ENCODE measurements around the gene DGAT2.

The DGAT2 gene

DNA sequence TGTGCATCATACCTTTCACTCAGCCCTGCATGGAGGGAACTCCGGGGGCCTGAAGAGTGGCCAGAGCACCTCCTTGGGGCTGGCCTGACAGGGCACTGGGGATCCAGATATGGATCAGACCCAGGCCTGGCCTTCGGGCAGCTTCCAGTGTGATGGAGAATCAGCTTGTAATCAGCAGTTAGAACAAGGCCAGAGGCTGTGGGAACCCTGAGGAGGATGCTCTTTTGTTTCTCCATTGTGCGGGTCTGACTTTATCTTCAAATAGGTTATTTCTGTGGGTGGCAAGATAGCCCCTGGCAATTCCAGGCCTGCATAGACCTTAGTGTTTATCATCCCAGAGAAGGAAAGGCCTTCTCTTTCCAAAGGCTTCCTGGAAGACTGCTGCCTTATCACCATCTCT lies 12.3 kb downstream of the DGAT2 start:
- DNase-seq (ENCODE audit: low read depth in 2 of 2), result no peak

DNA sequence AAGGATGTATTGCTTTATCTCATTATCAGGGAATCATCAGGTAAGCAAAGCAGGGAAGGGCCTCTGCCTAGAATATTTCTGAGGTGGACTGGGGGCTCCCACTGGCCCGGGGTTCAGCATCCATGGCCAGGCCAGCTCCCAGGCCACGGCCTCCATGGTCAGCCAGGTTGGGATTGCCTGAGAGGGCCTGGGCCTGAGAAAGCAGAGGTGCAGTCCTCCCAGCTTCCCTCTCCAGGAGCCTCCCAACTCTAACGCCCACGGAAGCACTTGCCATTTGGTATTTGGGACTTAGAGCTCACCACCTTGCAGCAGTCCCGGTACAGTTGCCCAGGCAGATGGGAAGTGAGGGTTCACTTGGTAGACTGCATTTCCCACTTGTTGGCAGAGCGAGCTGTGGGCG lies 12.7 kb downstream of the DGAT2 start:
- no peak for DNase-seq (ENCODE audit: low read depth in 2 of 2)

DNA sequence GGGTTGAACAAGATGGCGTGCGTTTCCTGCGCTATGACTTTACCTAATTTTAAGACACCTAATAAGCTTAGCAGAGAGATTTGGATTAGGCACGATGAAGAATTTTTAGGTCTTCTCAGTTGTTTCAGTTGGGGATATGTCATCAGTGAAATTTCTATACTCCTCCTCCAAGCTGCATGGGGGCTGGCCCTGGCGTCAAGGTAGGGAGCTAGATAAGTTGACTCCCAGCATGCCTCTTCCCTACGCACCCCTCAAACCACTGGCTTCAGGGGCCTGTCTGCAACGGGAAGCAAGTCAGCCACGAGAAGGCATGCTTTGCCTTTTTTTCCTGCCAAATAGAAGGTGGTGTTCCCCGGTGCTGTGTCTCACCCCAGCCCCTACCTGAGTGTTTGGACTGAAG lies 13.3 kb downstream of the DGAT2 start:
- DNase-seq (ENCODE audit: low read depth in 2 of 2), result no peak

DNA sequence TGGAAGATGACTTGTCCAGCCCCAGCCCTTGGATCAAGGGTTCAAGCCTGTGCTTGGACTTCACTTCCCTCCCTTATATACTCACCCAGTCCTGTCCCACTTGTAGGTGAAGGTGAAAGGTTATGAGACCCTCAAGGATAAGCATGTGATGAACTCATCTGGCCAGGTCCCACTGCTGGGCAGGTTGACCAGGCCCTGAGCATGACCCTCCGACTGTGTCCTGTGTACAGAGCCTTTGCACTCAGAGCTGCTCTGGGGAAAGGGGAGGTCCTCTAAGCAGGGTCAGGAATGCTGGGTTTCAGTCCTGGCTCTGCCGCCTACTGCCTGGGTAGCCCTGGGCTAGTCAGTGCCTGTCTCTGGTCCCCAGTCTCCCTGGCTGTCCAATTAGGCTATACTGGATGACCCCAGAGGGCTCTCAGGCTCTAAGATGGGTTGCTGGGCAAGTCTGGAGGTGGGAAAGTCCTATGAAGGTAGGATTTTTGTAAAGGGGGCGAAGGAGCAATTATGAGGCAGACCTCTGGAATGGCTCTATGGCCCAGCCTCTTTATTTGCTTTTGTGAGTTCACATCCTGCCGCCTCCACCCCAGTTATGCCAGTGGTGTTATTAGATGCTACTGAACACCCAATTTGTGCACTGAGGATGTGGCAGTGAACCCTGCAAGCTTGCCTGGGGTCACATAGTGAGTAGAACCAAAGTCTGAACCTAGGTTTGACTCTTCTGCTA lies 14.1 kb downstream of the DGAT2 start:
- no peak for DNase-seq (ENCODE audit: low read depth in 2 of 2)

DNA sequence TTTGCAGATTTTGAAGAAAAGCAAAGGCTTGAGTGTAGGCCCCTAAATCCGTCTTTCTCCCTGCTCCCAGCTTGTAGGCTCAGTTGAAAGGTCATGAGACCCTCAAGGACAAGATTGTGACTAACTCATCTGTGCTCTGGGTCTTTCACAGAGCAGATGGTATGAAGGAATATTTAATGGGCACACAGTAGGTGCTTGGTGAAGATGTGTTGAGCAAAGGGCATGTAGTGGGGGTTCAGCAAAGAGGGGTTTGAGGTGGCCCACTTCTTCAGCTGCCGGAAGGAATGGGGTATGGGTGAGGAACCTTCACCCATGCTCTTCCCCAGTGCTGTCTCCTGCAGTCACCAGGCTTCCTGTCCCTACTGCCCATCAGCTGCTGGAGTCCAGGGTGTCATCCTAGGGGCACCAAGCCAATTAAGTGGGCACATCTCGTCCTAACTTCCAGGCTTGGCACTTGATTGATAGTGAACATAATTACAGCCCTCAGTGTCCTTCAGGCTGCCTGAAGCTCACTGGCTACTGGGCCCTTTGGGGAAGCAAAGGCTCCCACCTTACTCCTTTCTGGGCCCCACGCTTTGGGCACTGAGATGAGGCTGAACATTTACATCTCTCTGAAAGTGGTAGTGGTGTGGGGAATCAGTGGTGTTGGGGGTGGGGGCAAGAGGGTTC lies 15.0 kb downstream of the DGAT2 start:
- DNase-seq (ENCODE audit: low read depth in 2 of 2), result no peak

DNA sequence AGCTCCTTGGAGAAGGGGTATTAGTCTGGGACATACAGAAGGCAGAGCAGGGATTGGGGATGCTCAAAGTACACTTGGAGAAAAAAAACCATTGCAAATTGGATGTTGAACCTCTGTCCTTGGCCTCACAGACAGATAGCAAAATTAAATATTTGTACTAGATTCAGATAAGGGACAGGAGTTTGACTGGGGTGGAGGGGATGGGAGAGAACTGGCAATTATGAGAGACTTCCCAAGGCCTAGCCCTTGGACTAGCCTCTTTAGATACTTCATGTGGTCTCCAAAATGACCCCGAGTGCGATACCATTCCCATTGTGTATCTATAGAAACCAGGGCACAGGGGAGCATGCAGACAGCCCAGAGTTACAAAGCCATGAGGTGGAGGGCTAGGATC lies 15.5 kb downstream of the DGAT2 start:
- DNase-seq (ENCODE audit: low read depth in 2 of 2), result no peak

DNA sequence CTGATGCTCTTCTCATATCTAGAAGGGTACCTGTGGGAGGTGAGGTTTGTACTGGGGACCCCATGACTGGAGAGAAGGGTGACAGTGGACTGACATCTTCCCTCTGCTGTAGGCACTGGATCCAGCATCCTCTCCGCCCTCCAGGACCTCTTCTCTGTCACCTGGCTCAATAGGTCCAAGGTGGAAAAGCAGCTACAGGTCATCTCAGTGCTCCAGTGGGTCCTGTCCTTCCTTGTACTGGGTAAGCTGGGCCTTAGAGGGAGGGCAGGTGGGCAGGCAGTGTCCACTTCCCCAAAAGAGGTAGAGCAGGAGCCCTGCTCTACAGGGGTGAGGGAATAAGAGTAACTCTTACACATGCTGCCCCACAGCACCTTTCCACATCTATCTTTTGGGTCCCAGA lies 15.9 kb downstream of the DGAT2 start:
- no peak for DNase-seq (ENCODE audit: low read depth in 2 of 2)

DNA sequence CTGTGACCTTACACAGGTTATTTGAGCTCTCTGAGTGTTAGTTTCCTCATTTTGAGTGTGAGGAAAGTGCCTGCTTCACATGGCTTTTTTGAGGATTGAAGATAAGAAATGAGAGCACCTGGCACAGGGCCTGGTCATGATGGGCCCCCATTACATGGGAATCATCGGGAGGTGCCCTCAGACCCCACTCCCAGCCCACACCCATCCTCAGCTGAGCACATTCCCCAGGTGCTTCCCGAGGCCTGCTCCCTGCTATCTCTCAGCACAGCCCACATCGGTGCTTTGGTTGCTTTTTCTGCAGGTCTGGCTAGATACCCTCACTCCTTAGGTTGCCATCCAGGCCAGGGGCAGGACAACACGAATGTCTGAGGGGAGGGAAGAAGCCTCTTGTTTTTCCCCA lies 16.6 kb downstream of the DGAT2 start:
- no peak for DNase-seq (ENCODE audit: low read depth in 2 of 2)

DNA sequence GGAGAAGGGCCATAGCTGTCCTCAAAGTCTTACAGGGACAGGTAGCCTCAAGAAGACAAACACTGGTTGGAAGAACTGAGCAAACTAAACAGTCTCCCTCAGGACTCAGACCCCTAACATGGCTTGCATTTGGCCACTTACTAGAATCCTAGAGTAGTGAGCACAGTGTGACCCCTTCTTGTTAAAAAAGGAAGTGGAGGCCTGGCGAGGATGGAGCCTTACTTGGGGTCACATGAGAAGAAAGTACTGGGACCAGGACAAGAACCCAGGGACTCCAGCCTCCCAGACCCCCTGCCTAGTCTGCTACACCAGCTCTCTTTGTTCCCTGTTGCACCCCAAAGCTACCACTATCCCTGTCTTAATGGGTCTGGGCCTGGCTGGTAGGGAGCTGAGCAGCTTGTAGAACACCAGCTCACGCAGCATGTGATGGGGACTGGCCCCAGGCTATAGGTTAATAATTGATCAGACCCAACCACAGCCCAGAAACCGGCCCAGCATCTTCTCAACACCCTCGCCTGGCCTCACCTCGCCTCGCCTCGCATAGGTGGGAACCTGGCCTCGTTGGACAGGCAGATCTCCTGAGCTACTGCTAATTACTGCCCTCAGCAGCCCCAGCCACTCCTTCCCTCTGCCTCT lies 17.6 kb downstream of the DGAT2 start:
- DNase-seq (ENCODE audit: low read depth in 2 of 2), result no peak

DNA sequence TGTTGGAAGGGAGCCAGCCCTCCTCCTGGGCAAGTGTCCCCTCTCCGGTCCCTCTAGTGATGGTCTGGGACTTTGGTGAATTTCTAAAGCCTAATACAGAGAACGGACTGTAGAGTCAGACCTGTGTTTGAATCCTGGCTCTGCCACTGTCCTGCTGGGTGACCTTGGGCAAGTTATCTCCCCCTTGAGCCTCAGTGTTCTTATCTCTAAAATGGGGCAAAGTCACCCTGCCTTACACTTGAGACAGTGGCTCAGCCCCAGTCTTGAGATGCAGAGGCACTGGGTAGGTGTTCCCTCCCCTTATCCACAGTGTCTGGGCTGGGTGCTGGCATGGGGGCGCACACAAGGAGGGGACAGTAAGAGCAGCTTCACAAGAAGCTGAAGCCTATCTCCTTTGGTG lies 20.9 kb downstream of the DGAT2 start:
- no peak for DNase-seq (ENCODE audit: low read depth in 2 of 2)

DNA sequence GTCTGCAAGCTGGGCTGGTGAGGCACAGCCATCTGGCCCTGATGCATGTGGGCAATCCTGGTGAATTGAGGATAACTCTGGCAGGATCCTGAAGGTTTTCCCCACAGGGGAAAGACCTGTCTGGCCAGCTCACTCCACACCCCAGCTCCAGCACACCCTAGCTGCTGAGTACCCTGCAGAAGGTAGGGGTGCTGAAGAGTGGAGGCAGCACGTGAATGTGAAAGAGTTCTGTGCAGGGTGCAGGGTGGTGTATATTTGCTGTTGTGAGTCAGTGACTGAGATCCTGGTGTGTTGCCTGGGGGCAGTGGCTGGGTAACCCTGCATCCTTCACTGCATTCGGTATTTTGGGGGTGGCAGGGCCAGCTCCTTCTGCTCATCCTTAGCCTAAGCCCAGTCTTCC lies 22.4 kb downstream of the DGAT2 start:
- no peak for DNase-seq (ENCODE audit: low read depth in 2 of 2)

DNA sequence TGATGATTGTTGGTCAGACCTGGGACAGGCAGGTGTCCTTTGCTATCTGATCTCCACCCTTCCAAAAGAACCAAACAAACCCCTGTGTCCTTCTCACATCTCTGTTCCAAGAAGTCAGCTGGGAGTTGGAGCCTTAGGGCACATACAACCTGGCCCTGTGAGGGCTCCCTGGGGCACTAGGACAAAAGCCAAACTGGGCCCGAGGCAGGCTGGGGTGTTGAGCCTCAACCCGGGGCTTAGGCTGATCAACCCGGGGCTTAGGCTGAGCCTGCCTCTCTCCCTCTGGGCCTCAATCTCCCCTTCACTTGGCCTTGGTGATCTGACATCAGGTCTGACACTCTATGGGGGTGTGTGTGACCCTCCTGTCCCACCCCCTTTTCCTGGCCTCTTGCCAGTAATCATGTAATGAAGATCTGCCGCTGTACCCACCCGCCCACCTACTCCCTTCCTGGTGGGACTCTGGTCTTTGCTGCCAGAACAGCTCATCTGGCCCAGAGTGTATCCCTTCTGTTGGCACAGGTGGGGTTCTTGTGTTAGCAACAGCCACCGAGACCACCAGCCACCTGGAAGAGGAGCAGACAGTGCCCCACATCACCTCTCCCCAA lies 23.7 kb downstream of the DGAT2 start:
- no peak for DNase-seq (ENCODE audit: low read depth in 2 of 2)

DNA sequence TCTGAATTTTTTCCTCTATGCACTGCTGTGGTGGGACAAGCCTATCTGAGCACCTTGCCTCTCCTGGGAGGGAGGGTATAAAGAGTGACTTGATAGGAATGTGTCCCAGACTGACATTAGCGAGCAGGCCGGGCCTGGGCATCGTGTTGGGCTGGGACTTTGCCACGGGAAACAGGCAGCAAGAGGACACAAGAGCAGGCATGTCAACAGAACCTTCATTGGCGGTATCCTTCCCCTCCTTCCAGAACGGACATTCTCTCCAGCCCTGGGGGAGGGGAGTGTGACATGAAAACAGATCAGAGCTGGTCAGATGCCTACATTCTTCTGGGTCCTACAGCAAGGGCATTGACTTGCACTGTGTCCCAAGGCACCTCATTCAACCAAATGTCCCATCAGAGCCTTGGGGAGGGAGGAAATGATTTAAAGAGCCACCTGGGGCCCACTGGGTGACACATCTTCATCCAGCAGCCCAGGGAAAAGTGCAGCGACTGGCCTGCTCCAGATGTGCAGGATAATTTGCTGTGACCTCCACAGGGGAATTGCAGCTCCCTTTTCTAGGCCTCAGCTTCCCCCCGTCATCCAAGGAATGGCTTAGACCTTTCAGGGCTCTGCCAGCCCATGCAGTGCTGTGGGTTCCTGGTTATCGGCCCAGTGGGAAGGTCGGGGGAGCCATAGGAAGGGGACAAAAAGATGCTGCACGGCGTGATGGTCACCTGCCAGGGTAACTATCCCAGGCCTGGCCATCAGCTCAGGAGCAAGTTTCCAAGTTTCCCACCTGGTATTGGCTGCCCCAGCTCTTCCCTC lies 24.6 kb downstream of the DGAT2 start:
- DNase-seq (ENCODE audit: low read depth in 2 of 2), result no peak

DNA sequence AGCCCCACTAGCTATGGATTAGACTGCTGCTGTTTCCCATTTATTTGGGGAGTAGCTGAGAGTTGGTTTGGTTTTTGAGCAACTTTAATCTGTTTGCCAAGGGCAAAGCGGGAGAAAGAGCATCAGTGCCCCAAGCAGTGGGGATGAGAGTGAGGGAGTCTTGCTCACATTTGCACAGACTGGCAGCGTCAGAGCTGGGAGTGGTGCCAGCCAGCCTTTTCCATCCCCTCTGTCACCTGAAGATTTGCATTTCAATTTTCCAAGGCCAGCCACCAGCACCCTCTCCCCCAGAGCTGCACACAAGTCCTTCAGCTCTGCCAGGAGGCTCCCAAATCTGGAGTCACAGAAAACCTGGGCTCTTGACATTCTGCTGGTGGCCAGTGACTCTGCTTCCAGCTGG lies 25.4 kb downstream of the DGAT2 start:
- no peak for DNase-seq (ENCODE audit: low read depth in 2 of 2)

DNA sequence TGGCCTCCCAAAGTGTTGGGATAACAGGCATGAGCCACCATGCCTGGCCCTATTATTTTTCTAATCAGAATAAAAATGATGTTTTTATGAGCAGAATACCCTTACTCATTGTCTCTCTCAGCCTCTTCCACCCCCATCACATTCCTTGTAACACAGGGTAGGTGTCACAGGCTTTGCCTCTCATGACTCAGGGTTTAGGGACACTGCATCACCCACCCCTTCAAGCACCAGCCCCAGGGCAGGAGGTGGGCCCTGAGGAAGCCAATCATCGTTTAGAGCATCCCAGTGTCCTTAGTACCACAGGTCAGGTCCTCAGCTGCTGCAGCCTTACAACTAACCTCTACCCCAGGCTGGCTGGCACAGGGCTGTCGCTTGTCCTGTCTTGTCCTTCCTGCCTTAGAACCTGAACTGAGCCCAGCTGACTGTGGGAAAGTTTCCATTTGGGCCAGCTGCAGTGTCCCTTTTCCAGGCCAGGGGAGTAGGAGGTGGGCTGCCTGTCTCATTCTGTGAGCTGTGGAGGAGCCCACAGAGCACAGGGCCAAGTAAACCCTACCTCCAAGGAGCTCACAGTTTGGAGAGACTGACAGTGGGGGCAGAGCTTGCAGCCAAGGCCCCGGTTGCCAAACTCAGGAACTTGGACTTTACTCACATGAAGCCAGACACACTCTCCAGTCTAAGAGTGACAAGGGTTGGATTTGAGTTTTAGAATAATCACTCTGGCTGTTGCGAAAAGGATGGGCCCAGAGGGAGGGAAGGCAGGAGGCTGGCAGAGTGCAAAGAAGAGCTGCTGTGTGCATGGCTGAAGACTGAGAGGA lies 26.9 kb downstream of the DGAT2 start:
- no peak for DNase-seq (ENCODE audit: low read depth in 2 of 2)

DNA sequence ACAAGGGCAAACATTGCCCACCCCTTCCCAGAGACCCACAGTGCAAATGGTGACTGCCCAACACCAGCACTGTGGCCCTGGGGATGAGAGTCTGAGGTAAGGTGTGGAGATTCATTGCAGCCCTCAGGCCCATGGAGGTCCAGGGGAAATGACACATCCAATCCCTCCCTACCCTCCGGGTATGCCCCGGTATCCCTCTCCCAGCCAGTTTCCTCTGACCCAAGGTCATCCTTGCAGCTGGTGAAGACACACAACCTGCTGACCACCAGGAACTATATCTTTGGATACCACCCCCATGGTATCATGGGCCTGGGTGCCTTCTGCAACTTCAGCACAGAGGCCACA lies 27.5 kb downstream of the DGAT2 start:
- no peak for DNase-seq (ENCODE audit: low read depth in 2 of 2)

DNA sequence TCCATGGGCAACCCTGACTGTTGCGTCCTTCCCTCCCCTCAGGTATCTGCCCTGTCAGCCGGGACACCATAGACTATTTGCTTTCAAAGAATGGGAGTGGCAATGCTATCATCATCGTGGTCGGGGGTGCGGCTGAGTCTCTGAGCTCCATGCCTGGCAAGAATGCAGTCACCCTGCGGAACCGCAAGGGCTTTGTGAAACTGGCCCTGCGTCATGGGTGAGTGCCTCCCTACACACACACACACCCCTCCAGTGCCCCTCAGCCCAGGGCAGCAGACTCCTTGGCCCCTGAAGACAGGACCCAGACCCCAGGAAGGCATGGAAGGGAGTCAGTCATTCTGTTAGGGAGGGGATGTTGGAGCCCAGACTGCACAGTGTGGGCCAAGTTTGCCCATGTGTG lies 28.5 kb downstream of the DGAT2 start:
- DNase-seq (ENCODE audit: low read depth in 2 of 2), result no peak

DNA sequence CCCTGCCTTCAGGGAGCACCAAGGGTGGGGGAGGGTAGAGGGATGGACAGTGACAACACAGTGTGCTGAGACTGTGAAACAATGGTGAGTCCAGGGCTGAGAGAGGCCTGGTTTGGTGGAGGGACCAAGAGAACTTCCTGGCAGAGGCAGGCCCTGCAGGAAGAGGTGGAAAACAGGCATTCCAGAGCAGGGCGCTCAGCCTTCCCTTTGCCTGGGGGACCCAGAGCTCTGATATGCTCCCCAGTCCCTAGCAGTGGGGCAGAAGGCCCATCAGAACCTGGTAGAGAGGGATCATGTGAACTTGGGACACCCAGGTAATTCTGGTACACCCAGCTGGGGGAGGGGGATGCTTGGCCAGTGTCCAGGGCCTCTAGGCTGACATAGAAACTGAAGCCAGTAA lies 29.2 kb downstream of the DGAT2 start:
- no peak for DNase-seq (ENCODE audit: low read depth in 2 of 2)

DNA sequence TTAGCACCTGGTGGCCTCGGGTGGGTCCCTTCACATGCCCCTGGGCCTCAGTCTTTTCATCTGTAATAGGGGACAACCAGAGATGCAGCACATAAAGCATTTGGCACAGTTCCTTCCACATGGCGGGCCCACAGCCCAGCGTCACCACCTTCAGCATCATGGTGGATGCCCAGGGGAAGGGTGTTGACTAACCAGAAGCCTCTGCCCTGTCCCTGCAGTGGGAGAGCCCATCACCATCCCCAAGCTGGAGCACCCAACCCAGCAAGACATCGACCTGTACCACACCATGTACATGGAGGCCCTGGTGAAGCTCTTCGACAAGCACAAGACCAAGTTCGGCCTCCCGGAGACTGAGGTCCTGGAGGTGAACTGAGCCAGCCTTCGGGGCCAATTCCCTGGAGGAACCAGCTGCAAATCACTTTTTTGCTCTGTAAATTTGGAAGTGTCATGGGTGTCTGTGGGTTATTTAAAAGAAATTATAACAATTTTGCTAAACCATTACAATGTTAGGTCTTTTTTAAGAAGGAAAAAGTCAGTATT lies 31.6 kb downstream of the DGAT2 start:
- DNase-seq (ENCODE audit: low read depth in 2 of 2), result no peak

DNA sequence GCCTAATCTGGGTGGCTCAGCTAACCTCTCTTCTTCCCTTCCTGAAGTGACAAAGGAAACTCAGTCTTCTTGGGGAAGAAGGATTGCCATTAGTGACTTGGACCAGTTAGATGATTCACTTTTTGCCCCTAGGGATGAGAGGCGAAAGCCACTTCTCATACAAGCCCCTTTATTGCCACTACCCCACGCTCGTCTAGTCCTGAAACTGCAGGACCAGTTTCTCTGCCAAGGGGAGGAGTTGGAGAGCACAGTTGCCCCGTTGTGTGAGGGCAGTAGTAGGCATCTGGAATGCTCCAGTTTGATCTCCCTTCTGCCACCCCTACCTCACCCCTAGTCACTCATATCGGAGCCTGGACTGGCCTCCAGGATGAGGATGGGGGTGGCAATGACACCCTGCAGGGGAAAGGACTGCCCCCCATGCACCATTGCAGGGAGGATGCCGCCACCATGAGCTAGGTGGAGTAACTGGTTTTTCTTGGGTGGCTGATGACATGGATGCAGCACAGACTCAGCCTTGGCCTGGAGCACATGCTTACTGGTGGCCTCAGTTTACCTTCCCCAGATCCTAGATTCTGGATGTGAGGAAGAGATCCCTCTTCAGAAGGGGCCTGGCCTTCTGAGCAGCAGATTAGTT lies 32.3 kb downstream of the DGAT2 start:
- DNase-seq (ENCODE audit: low read depth in 2 of 2), result no peak
